ENCODE measurements around the gene CTSW. TPM values are rescaled to one million over a fixed set of nuclear protein-coding genes. Genes with fewer than 3 reads are reported as not detected.

Gene CTSW
- total RNA-seq, 1 donor from 2014 or later: 17.2 TPM

GRCh38 chr11:65907878-65908277 is 28.2 kb downstream of the CTSW start:
- intact Hi-C loops (cut with DNase I): no loop called here
- Histone ChIP-seq H3K9me3 (no peaks in the 10 kb centered on the region), H3K36me3 (no peaks in the 10 kb centered on the region), H3K27me3 (no peaks in the 10 kb centered on the region), H3K27ac (no peak overlapping the region), H3K4me1 (peaks cover 11% of the 10 kb centered on the region), H3K4me3 (no peak overlapping the region)
- TF ChIP-seq CTCF (IDR thresholded peaks at IDR 0.05): no peak
- DNase-seq: no peak
- ATAC-seq: no peak

- intact Hi-C loops (cut with DNase I): no loop called here
- Histone ChIP-seq H3K4me1 (peaks cover 34% of the 10 kb centered on the region), H3K9me3 (no peaks in the 10 kb centered on the region), H3K4me3 (no peak overlapping the region), H3K27me3 (no peaks in the 10 kb centered on the region), H3K27ac (peak overlapping the region; percentile 11), H3K36me3 (no peaks in the 10 kb centered on the region)
- no peak for DNase-seq
- peak; percentile 34 for TF ChIP-seq CTCF (IDR thresholded peaks at IDR 0.05)
- peak; percentile 32 for ATAC-seq
Observed at GRCh38 chr11:65911682-65912568, 32.3 kb downstream of the CTSW start.

GRCh38 chr11:65912845-65913244 is 33.2 kb downstream of the CTSW start:
- TF ChIP-seq CTCF (IDR thresholded peaks at IDR 0.05): no peak
- Histone ChIP-seq H3K27ac (no peak overlapping the region), H3K4me3 (no peak overlapping the region), H3K36me3 (no peaks in the 10 kb centered on the region), H3K27me3 (no peaks in the 10 kb centered on the region), H3K4me1 (peaks cover 43% of the 10 kb centered on the region), H3K9me3 (no peaks in the 10 kb centered on the region)
- no peak for DNase-seq
- no peak for ATAC-seq
- intact Hi-C loops (cut with DNase I): no loop called here

GRCh38 chr11:65915101-65915820 is 35.6 kb downstream of the CTSW start:
- no peak for ATAC-seq
- peaks cover 50% of the 10 kb centered on the region for H3K4me1 ChIP-seq
- no peak overlapping the region for H3K4me3 ChIP-seq
- H3K36me3 ChIP-seq: no peaks in the 10 kb centered on the region
- no peak for DNase-seq
- no peaks in the 10 kb centered on the region for H3K27me3 ChIP-seq
- peak overlapping the region; percentile 72 for H3K27ac ChIP-seq
- TF ChIP-seq CTCF (IDR thresholded peaks at IDR 0.05): no peak
- intact Hi-C loops (cut with DNase I): no loop called here
- H3K9me3 ChIP-seq: no peaks in the 10 kb centered on the region

GRCh38 chr11:65915821-65916251 is 36.2 kb downstream of the CTSW start:
- DNase-seq (peak; percentile 78), ATAC-seq (peak; percentile 13)
- H3K36me3 ChIP-seq: no peaks in the 10 kb centered on the region
- TF ChIP-seq CTCF (IDR thresholded peaks at IDR 0.05): no peak
- intact Hi-C loops (cut with DNase I): no loop called here
- no peaks in the 10 kb centered on the region for H3K27me3 ChIP-seq
- peak overlapping the region; percentile 72 for H3K27ac ChIP-seq
- H3K4me3 ChIP-seq: no peak overlapping the region
- H3K9me3 ChIP-seq: no peaks in the 10 kb centered on the region
- peaks cover 56% of the 10 kb centered on the region for H3K4me1 ChIP-seq

Data from upper lobe of right lung (tissue), 1 donor.